ENCODE data around the gene CNOT6L. TPM values are rescaled to one million over a fixed set of nuclear protein-coding genes. Genes with fewer than 3 reads are reported as not detected.

CNOT6L gene
- total RNA-seq, 1 experiment from 2014 or later = 14.5 TPM

GRCh38 chr4:77783895-77784294, 35.3 kb downstream of the CNOT6L start:
- no peaks in the 10 kb centered on the region for H3K79me1 ChIP-seq (ENCODE audit: insufficient read depth, low read depth, low read length, poor library complexity, severe bottlenecking)
- no peak overlapping the region for H2BK12ac ChIP-seq (ENCODE audit: insufficient read length, low read depth, low read length)
- no peaks in the 10 kb centered on the region for H3K36me3 Mint-ChIP-seq (ENCODE audit: insufficient read depth in 1 of 3, low read depth in 3 of 3)
- no peaks in the 10 kb centered on the region for H3K23me2 ChIP-seq (ENCODE audit: insufficient read length, low read depth, low read length, poor library complexity, severe bottlenecking)
- no peaks in the 10 kb centered on the region for H4K20me1 ChIP-seq (ENCODE audit: control insufficient read depth, insufficient read depth, insufficient read length)
- H3K14ac ChIP-seq (ENCODE audit: insufficient read depth, low read length) = no peak overlapping the region
- no peak overlapping the region for H2AK5ac ChIP-seq (ENCODE audit: insufficient read length, low read length)
- H2BK20ac ChIP-seq (ENCODE audit: low read depth, low read length, poor library complexity, severe bottlenecking) = no peak overlapping the region
- H3K4me2 ChIP-seq (ENCODE audit: insufficient read depth, insufficient read length, low read length) = no peak overlapping the region
- no peak overlapping the region for H3K9ac ChIP-seq (ENCODE audit: extremely low read depth, insufficient read length, low read length)
- peaks cover 0 to 3% of the 10 kb centered on the region in 2 experiments; a peak in 1 of 4 replicates for H3K4me1 Mint-ChIP-seq
- no peak overlapping the region for H3K4me3 Mint-ChIP-seq
- H3T11ph ChIP-seq (ENCODE audit: low read length) = no peak overlapping the region
- no peak overlapping the region for H3K27ac ChIP-seq (ENCODE audit: insufficient read length, low read depth, low read length)
- H3K4me1 ChIP-seq (ENCODE audit: insufficient read depth, low read length) = no peaks in the 10 kb centered on the region
- no peaks in the 10 kb centered on the region for H3K9me3 Mint-ChIP-seq
- no peak overlapping the region for H3K27ac Mint-ChIP-seq
- WGBS (ENCODE audit: extremely low coverage, insufficient read length, low lambda C conversion rate) = no CpG with 5 or more reads among the region's 6 CpGs
- H3K79me2 ChIP-seq (ENCODE audit: insufficient read depth, low read length) = no peaks in the 10 kb centered on the region
- no peak overlapping the region for H2AFZ ChIP-seq (ENCODE audit: low read length)
- H3K56ac ChIP-seq (ENCODE audit: insufficient read length, low read depth, low read length) = no peak overlapping the region
- H3K9me3 ChIP-seq (ENCODE audit: control insufficient read depth, low read depth, low read length) = no peaks in the 10 kb centered on the region
- DNase-seq = no peak
- H2BK5ac ChIP-seq (ENCODE audit: insufficient read length, low read length) = no peak overlapping the region
- no peaks in the 10 kb centered on the region for H3K27me3 Mint-ChIP-seq (ENCODE audit: low read depth)
- H3K23ac ChIP-seq (ENCODE audit: insufficient read length, low read depth, low read length) = no peak overlapping the region
- H3K27me3 ChIP-seq (ENCODE audit: insufficient read depth, low read length) = no peaks in the 10 kb centered on the region
- H3K18ac ChIP-seq (ENCODE audit: insufficient read length, low read depth, low read length) = no peak overlapping the region
- H4K8ac ChIP-seq (replicated peaks; ENCODE audit: insufficient read length, low read depth, low read length) = no peak overlapping the region
- no peak overlapping the region for H4K91ac ChIP-seq (ENCODE audit: insufficient read length, low read depth, low read length)
- no peak overlapping the region for H3K4ac ChIP-seq (ENCODE audit: low read depth, low read length)
- no peak for TF ChIP-seq CTCF (conservative IDR thresholded peaks at IDR 0.05)
- no peak overlapping the region for H2BK120ac ChIP-seq (ENCODE audit: low read depth, low read length, poor library complexity, severe bottlenecking)
- H2BK15ac ChIP-seq (ENCODE audit: low read depth, low read length) = no peak overlapping the region
- no peak overlapping the region for H4K5ac ChIP-seq (ENCODE audit: insufficient read length, low read depth, low read length)

All from H9 (cell line).